Activated CD4-positive, alpha-beta T cell treated with anti-CD3 and anti-CD28 coated beads, Interleukin-2, amount 50 U/mL, for 1 hour (primary cell): ENCODE data around the gene RPS15A.
"Not testable (repeated sequence)": the region's sequence is repeated elsewhere in the genome, so short reads cannot be mapped to it uniquely, and the experiment has no call there.

Source experiments
- DNase-seq: peaks from one replicate; pipeline ENCODE4 v3.0.0-alpha.2; 2020

RPS15A gene

GRCh38 chr16:18796377-18796776 is 6.2 kb upstream of the RPS15A start:
- DNase-seq = no peak

GRCh38 chr16:18792836-18793433 is 2.8 kb upstream of the RPS15A start:
- DNase-seq = no peak

GRCh38 chr16:18789515-18789849 is 652 bp downstream of the RPS15A start:
- no peak for DNase-seq

- DNase-seq = no peak
Measured at GRCh38 chr16:18788828-18789514, 1.2 kb downstream of the RPS15A start.

- DNase-seq = no peak
Measured at GRCh38 chr16:18784917-18785623, 5.1 kb downstream of the RPS15A start.

GRCh38 chr16:18783430-18784341 is 6.4 kb downstream of the RPS15A start:
- DNase-seq = no peak

GRCh38 chr16:18782697-18783429 is 7.3 kb downstream of the RPS15A start:
- no peak for DNase-seq

GRCh38 chr16:18781232-18781631 is 8.9 kb downstream of the RPS15A start:
- not testable (repeated sequence) for DNase-seq

GRCh38 chr16:18780460-18781026 is 9.6 kb downstream of the RPS15A start:
- not testable (repeated sequence) for DNase-seq

GRCh38 chr16:18777664-18778063 is 12.5 kb downstream of the RPS15A start:
- DNase-seq = not testable (repeated sequence)

GRCh38 chr16:18776334-18776733 is 13.8 kb downstream of the RPS15A start:
- not testable (repeated sequence) for DNase-seq

GRCh38 chr16:18774651-18775050 is 15.5 kb downstream of the RPS15A start:
- DNase-seq = not testable (repeated sequence)

- not testable (repeated sequence) for DNase-seq
Measured at GRCh38 chr16:18772171-18772570, 18.0 kb downstream of the RPS15A start.

- not testable (repeated sequence) for DNase-seq
Measured at GRCh38 chr16:18770336-18770962, 19.7 kb downstream of the RPS15A start.

GRCh38 chr16:18767217-18767616 is 22.9 kb downstream of the RPS15A start:
- peak; percentile 26 for DNase-seq

- DNase-seq = not testable (repeated sequence)
Measured at GRCh38 chr16:18762713-18763112, 27.4 kb downstream of the RPS15A start.

GRCh38 chr16:18759598-18760520 is 30.3 kb downstream of the RPS15A start:
- DNase-seq = peak; percentile 46

GRCh38 chr16:18757960-18758660 is 32.0 kb downstream of the RPS15A start:
- not testable (repeated sequence) for DNase-seq

GRCh38 chr16:18756639-18757038 is 33.5 kb downstream of the RPS15A start:
- DNase-seq = not testable (repeated sequence)

GRCh38 chr16:18742870-18743269 is 47.3 kb downstream of the RPS15A start:
- not testable (repeated sequence) for DNase-seq
